Thyroid gland (tissue), 4 donors: ENCODE measurements around the gene PSMC4. TPM values are rescaled to one million over a fixed set of nuclear protein-coding genes. Genes with fewer than 3 reads are reported as not detected.

Experiments used
- DNase-seq, 2 donors: peaks; one replicate each; pipeline ENCODE4 v3.0.0-alpha.2; 2019
- H3K27ac ChIP-seq, 3 donors: fragments of 200-600 bp; sonication (generic); 1 replicate in 2 of 3; 2 replicates in 1 of 3; pipeline ENCODE4 v1.5.1; 2016 to 2019; ENCODE audit warnings: mild to moderate bottlenecking in 1 of 3, moderate library complexity in 1 of 3
- H3K27me3 ChIP-seq: fragments of 200-600 bp; sonication (generic); one replicate; pipeline ENCODE4 v1.5.1; 2019
- H3K36me3 ChIP-seq, 2 donors: fragments of 200-600 bp; sonication (generic); one replicate each; pipeline ENCODE4 v1.5.1; 2016 to 2019
- H3K4me1 ChIP-seq, 2 donors: fragments of 200-600 bp; sonication (generic); one replicate each; pipeline ENCODE4 v1.5.1; 2017 to 2019
- H3K4me3 ChIP-seq, 3 donors: fragments of 200-600 bp; sonication (generic); replicated peaks in 1 of 3; 1 replicate in 2 of 3; 2 replicates in 1 of 3; pipeline ENCODE4 v1.5.1; 2016; ENCODE audit warnings: mild to moderate bottlenecking in 1 of 3
- H3K9me3 ChIP-seq: fragments of 200-600 bp; sonication (generic); one replicate; pipeline ENCODE4 v1.5.1; 2017
- POLR2A ChIP-seq, 2 donors: fragments of 450-650 bp; IDR thresholded peaks; one replicate each; pipeline ENCODE4 v1.6.1; 2017; ENCODE audit warnings: antibody characterized with exemption in 2 of 2, mild to moderate bottlenecking in 2 of 2, moderate library complexity in 1 of 2
- WGBS, 2 donors: methylation state at CpG; one replicate each; pipeline ENCODE4 v1.1.5; 2017; 5-methylcytosine and 5-hydroxymethylcytosine counted together
- intact Hi-C: fragments of 100-400 bp; cut with DNase I; formaldehyde crosslinking; loops from one replicate; pipeline ENCODE4 v1.15.1; 2023
- total RNA-seq, 4 donors: library from RNA; depleted of rRNA; stranded (reverse); fragments of >200 nt; gene quantifications; one replicate each; pipeline ENCODE4 v1.2.3, GENCODE V29; 2016
- TF ChIP-seq, protein P1 (sequence below), 6 experiments: fragments of 200-600 bp in 3 of 6; fragments of 450-650 bp in 3 of 6; sonication (generic) in 3 of 6; IDR thresholded peaks; one replicate each; pipeline ENCODE4 v1.5.1; 2016 to 2019; ENCODE audit warnings: antibody characterized with exemption in 6 of 6, mild to moderate bottlenecking in 2 of 6, inconsistent platforms in 1 of 6, moderate library complexity in 1 of 6

PSMC4 gene
- total RNA-seq, 4 donors from 2014 or later, result 120 to 220 (median 166) TPM

DNA sequence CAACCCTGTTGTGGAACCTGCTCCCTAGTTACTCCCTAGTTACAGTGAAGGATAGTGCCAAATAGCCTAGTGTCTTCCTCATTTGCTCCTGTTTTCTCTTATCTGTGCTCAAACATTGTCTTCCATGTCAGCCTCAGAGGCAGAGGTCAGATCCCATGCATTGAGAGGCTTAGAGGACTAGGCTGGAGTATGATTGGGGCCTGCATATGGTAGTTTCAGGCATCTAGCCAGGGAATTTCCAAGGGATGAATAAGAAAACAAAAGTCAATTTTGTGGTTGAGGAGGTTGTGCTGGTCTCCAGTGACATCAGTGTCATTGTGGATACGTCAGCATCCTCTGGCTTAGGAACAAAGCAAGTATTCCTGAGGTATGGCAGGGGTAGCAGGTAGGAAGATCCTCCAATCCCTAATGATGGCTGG lies 35.3 kb downstream of the PSMC4 start:
- Histone ChIP-seq H3K4me3 (no peak overlapping the region), H3K4me1 (no peaks in the 10 kb centered on the region), H3K36me3 (peaks cover 21 to 30% of the 10 kb centered on the region in 2 donors), H3K27ac (no peak overlapping the region), H3K27me3 (no peaks in the 10 kb centered on the region), H3K9me3 (no peaks in the 10 kb centered on the region)
- TF ChIP-seq, protein P1, sequence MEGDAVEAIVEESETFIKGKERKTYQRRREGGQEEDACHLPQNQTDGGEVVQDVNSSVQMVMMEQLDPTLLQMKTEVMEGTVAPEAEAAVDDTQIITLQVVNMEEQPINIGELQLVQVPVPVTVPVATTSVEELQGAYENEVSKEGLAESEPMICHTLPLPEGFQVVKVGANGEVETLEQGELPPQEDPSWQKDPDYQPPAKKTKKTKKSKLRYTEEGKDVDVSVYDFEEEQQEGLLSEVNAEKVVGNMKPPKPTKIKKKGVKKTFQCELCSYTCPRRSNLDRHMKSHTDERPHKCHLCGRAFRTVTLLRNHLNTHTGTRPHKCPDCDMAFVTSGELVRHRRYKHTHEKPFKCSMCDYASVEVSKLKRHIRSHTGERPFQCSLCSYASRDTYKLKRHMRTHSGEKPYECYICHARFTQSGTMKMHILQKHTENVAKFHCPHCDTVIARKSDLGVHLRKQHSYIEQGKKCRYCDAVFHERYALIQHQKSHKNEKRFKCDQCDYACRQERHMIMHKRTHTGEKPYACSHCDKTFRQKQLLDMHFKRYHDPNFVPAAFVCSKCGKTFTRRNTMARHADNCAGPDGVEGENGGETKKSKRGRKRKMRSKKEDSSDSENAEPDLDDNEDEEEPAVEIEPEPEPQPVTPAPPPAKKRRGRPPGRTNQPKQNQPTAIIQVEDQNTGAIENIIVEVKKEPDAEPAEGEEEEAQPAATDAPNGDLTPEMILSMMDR (IDR thresholded peaks at IDR 0.05), result no peak
- TF ChIP-seq POLR2A (IDR thresholded peaks at IDR 0.05), result no peak
- DNase-seq, result no peak
- 69 to 79% methylated on average over 1 of the region's 1 CpG for WGBS, 2 donors
- intact Hi-C loops, result no loop called here

DNA sequence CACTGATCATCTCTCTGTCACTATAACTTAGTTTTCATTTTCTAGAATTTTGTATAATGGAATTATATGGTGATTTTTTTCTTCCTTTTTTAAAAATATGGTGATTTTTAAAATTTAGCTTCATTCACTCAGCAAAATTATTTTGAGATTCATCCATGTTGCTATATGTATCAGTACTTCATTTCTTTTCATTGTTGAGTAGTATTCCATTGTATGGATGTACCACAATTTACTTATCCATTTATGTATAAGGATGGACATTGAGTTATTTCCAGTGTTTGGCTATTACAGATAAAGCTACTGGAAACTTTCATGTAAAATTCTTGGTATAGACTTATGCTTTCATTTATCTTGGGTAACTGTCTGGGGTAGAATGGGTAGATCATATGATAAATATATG lies 38.7 kb downstream of the PSMC4 start:
- no peak for TF ChIP-seq POLR2A (IDR thresholded peaks at IDR 0.05)
- TF ChIP-seq, protein P1 (IDR thresholded peaks at IDR 0.05), result no peak
- no peaks in the 10 kb centered on the region for H3K27me3 ChIP-seq
- no peaks in the 10 kb centered on the region for H3K4me1 ChIP-seq
- peaks cover 32 to 35% of the 10 kb centered on the region in 2 donors for H3K36me3 ChIP-seq
- no peak for DNase-seq
- no peak overlapping the region for H3K4me3 ChIP-seq
- intact Hi-C loops, result no loop called here
- no peaks in the 10 kb centered on the region for H3K9me3 ChIP-seq
- H3K27ac ChIP-seq, result no peak overlapping the region

DNA sequence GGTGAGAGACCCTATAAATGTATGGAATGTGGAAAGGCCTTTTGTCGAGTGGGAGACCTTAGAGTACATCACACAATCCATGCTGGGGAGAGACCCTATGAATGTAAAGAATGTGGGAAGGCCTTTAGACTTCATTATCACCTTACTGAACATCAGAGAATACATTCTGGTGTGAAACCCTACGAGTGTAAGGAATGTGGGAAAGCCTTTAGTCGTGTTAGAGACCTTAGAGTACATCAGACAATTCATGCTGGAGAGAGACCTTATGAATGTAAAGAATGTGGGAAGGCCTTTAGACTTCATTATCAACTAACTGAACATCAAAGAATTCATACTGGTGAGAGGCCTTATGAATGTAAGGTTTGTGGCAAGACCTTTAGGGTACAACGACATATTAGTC lies 43.0 kb downstream of the PSMC4 start:
- intact Hi-C loops, result no loop called here
- Histone ChIP-seq H3K4me1 (no peaks in the 10 kb centered on the region), H3K4me3 (no peak overlapping the region), H3K27me3 (no peaks in the 10 kb centered on the region), H3K36me3 (peaks cover 17 to 22% of the 10 kb centered on the region in 2 donors), H3K27ac (no peak overlapping the region), H3K9me3 (no peaks in the 10 kb centered on the region)
- WGBS, 2 donors, result 92 to 96% methylated on average over 4 of the region's 4 CpGs
- DNase-seq, result no peak
- no peak for TF ChIP-seq POLR2A (IDR thresholded peaks at IDR 0.05)
- TF ChIP-seq, protein P1 (IDR thresholded peaks at IDR 0.05), result no peak

DNA sequence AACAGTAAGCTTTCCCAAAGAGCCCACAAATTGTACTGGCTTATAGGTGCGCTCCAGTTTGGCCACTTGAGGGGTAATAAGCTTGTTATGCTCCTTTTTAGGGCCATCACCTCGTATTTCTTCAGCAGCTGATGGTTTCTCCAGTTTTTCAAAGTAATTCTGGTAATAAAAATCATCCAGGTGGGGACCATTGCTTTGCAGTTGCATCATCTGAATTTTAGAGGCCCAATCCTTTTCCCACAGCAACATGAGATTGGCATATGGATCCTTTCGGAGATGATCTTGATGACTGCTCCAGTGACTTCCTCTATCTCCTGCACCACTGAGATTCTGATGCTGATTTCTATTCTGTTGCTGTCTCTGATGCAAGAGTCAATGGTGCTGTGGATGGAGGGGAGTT lies 53.0 kb downstream of the PSMC4 start:
- H3K27me3 ChIP-seq, result no peaks in the 10 kb centered on the region
- 91 to 94% methylated on average over 3 of the region's 3 CpGs for WGBS, 2 donors
- no peaks in the 10 kb centered on the region for H3K4me1 ChIP-seq
- no peaks in the 10 kb centered on the region for H3K36me3 ChIP-seq
- TF ChIP-seq POLR2A (IDR thresholded peaks at IDR 0.05), result no peak
- TF ChIP-seq, protein P1 (IDR thresholded peaks at IDR 0.05), result no peak
- DNase-seq, result no peak
- H3K9me3 ChIP-seq, result no peaks in the 10 kb centered on the region
- no peak overlapping the region for H3K27ac ChIP-seq
- H3K4me3 ChIP-seq, result no peak overlapping the region
- intact Hi-C loops, result no loop called here

DNA sequence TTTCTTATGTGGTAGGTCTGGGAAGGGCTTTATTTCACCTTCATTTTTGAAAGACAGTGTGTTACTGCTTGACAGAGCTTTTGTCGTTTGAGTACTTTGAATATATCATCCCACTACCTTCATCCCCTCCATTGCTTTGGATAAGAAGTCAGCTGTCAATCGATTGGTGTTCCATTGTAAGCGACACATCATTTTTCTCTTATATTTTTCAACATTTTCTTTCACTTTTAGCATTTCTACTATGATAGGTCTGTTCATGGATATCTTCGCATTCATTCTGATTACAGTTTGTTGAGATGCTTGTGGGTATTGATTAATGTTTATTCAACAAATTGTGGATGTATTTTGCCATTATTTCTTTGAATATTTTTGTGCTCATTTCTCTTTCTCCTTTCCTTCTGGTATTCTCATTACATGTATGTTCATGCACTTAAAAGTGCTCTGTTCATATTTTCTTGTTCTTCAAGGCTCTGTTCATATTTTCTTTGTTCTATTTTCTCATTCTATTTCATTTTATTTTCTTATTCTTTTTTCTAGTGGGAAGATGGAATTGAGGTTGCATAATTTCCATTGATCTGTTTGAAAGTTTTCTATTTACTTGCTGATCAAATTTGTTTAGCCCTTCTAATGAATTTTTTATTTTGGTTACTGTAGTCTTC lies 55.1 kb downstream of the PSMC4 start:
- intact Hi-C loops, result no loop called here
- Histone ChIP-seq H3K9me3 (no peaks in the 10 kb centered on the region), H3K27me3 (no peaks in the 10 kb centered on the region), H3K27ac (no peak overlapping the region), H3K36me3 (no peaks in the 10 kb centered on the region), H3K4me1 (no peaks in the 10 kb centered on the region), H3K4me3 (no peak overlapping the region)
- TF ChIP-seq, protein P1 (IDR thresholded peaks at IDR 0.05), result no peak
- no peak for TF ChIP-seq POLR2A (IDR thresholded peaks at IDR 0.05)
- DNase-seq, result no peak
- 97 to 98% methylated on average over 4 of the region's 4 CpGs for WGBS, 2 donors
